Measurements from ENCODE around the gene SULT1A3.
"Not testable (repeated sequence)": the region's sequence is repeated elsewhere in the genome, so short reads cannot be mapped to it uniquely, and the experiment has no call there.

The SULT1A3 gene

DNA sequence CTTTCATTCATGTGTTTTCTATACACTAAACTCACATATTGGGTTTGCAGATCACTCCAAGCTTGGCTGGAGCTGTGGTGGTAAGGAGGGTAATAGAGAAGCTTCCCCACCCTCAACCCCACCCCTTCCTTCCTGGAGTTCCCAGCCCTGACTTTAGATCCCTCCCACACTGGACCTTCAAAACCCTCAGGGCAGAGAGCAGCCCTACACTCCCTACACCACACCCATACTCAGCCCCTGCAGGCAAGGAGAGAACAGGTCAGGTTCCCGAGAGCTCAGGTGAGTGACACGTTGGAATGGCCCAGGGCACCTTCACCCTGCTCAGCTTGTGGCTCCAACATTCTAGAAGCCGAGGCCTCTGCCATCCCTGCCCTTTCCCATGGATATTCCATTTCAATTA is at the start of gene SULT1A3:
Gene SULT1A3 (plus strand): TSS at position 207 of the 400 bp plus-strand sequence. CDS start 1,474 bp downstream, outside the sequence.
- FAIRE-seq; DNase-seq (ENCODE audit: insufficient read length, low spot score): not testable (repeated sequence)

DNA sequence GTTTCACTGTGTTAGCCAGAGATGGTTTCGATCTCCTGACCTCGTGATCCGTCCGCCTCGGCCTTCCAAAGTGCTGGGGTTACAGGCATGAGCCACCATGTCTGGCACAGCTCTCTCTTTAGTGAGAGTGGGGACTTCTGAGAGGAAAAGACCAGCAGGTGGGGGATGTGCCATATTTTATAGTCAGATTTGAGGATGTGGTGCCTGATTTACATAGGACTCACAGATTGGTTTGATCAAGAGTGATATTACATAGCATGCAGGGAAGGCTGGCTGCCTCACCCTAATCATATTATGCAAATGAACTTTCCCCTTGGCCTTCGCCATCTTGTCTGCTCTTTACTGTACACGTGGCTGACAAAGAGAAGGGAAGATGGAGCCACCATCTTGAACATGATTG is 48.0 kb upstream of the SULT1A3 start:
- TF ChIP-seq POLR2A (IDR thresholded peaks at IDR 0.05; ENCODE audit: low read depth, low read length): no peak
- no peak for DNase-seq (ENCODE audit: insufficient read length, low spot score)
- no peak for FAIRE-seq

DNA sequence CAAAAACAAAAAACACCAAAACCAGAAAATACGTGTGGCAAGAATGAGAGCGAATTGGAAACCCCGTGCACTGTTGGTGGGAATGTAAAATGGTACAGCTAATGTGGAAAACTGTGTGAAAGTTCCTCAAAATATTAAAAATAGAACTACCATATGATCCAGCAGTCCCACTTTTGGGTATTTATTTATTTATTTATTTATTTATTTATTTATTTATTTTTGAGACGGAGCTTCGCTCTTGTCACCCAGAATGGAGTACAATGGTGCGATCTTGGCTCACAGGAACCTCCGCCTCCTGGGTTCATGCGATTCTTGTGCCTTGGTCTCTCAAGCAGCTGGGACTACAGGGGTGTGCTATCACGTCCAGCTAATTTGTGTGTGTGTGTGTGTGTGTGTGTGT is 46.5 kb upstream of the SULT1A3 start:
- FAIRE-seq (no peak), DNase-seq (ENCODE audit: insufficient read length, low spot score) (no peak)
- no peak for TF ChIP-seq POLR2A (IDR thresholded peaks at IDR 0.05; ENCODE audit: low read depth, low read length)

DNA sequence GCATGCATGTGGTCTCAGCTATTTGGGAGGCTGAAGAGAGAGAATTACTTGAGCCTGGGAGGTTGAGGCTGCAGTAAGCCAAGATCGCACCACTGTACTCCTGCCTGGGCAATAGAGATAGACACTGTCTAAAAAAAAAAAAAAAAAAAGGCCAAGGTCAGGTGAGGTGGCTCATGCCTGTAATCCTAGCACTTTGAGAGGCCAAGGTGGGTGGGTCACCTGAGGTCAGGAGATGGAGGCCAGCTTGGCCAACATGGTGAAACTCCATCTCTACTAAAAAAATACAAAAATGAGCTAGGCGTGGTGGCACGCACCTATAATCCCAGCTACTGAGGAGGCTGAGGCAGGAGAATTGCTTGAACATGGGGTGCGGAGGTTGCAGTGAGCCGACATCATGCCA is 43.9 kb upstream of the SULT1A3 start:
- FAIRE-seq (no peak), DNase-seq (ENCODE audit: insufficient read length, low spot score) (no peak)
- TF ChIP-seq POLR2A (IDR thresholded peaks at IDR 0.05; ENCODE audit: low read depth, low read length): no peak

DNA sequence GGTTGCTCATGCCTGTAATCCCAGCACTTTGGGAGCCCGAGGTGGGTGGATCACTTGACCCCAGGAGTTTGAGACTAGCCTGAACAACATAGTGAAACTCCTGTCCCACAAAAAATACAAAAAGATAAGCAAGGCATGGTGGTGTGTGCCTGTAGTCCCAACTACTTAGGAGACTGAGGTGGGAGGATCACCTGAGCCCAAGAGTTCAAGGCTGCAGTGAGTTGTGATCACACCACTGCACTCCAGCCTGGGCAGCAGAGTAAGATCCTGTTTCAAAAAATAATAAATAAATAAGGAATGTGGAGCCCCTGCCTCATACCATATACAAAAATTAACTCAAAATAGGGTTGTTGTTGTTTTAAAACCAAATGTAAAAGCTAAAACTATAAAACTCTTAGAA is 41.8 kb upstream of the SULT1A3 start:
- DNase-seq (ENCODE audit: insufficient read length, low spot score): no peak
- FAIRE-seq: no peak
- TF ChIP-seq POLR2A (IDR thresholded peaks at IDR 0.05; ENCODE audit: low read depth, low read length): no peak

DNA sequence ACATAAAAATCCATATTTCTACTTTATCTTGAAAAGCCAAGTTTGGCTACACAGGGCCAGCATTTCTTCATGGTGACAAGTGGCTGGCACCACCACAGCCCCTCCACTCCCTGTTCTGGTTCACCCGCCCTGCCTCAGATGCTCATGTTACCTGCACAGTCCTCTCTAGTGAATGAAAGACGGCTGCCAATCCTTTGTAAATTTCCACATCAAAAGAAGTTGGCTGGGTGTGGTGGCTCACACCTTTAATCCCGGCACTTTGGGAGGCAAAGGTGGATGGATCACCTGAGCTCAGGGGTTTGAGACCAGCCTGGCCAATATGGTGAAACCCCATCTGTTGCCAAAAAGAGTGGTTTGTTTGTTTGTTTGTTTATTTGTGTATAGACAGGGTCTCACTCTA is 35.5 kb upstream of the SULT1A3 start:
- FAIRE-seq (no peak), DNase-seq (ENCODE audit: insufficient read length, low spot score) (no peak)
- TF ChIP-seq POLR2A (IDR thresholded peaks at IDR 0.05; ENCODE audit: low read depth, low read length): no peak

DNA sequence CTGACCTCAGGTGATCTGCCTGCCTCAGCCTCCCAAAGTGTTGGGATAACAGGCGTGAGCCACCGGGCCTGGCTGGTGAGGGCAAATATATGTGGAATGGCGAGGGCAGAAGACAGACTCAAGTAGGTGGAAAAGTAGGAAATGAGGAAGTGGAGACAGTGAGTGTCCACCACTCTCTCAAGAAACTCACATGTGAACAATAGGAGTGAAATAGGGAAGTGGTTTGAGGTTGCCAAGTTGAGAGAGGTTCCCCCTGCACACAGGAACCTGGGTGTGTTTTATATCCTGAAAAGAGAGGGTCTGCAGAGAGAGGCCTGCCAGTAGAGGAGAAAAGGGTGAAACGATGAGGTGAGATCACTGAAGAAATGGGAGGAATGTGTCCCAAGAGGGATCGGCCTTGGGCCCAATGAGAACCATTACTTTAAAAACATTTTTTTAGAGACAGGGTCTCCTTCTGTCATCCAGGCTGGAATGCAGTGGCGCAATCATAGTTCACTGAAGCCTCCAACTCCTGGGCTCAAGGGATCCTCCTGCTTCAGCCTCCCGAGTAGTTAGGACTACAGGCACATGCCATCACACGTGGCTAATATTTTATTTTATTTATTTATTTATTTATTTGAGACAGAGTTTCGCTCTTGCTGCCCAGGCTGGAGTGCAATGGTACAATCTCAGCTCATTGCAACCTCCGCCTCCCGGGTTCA is 32.7 kb upstream of the SULT1A3 start:
- no peak for DNase-seq (ENCODE audit: insufficient read length, low spot score)
- FAIRE-seq: no peak
- no peak for TF ChIP-seq POLR2A (IDR thresholded peaks at IDR 0.05; ENCODE audit: low read depth, low read length)

DNA sequence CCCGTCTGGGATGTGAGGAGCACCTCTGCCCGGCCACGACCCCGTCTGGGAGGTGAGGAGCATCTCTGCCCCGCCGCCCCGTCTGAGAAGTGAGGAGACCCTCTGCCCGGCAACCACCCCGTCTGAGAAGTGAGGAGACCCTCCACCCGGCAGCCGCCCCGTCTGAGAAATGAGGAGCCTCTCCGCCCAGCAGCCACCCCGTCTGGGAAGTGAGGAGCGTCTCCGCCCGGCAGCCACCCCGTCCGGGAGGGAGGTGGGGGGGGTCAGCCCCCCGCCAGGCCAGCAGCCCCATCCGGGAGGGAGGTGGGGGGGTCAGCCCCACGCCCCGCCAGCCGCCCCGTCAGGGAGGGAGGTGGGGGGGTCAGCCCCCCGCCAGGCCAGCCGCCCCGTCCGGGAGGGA is 30.3 kb upstream of the SULT1A3 start:
- not testable (repeated sequence) for DNase-seq (ENCODE audit: insufficient read length, low spot score); FAIRE-seq

DNA sequence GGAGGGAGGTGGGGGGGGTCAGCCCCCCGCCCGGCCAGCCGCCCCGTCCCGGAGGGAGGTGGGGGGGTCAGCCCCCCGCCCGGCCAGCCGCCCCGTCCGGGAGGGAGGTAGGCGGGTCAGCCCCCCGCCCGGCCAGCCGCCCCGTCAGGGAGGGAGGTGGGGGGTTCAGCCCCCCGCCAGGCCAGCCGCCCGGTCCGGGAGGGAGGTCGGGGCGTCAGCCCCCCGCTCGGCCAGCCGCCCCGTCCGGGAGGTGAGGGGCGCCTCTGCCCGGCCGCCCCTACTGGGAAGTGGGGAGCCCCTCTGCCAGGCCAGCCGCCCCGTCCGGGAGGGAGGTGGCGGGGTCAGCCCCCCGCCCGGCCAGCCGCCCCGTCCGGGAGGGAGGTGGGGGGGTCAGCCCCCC is 29.6 kb upstream of the SULT1A3 start:
- FAIRE-seq; DNase-seq (ENCODE audit: insufficient read length, low spot score): not testable (repeated sequence)

DNA sequence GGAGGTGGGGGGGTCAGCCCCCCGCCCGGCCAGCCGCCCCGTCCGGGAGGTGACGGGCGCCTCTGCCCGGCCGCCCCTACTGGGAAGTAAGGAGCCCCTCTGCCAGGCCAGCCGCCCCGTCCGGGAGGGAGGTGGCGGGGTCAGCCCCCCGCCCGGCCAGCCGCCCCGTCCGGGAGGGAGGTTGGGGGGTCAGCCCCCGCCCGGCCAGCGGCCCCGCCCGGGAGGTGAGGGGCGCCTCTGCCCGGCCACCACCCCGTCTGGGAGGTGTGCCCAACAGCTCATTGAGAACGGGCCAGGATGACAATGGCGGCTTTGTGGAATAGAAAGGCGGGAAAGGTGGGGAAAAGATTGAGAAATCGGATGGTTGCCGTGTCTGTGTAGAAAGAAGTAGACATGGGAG is 28.9 kb upstream of the SULT1A3 start:
- not testable (repeated sequence) for FAIRE-seq; DNase-seq (ENCODE audit: insufficient read length, low spot score)

DNA sequence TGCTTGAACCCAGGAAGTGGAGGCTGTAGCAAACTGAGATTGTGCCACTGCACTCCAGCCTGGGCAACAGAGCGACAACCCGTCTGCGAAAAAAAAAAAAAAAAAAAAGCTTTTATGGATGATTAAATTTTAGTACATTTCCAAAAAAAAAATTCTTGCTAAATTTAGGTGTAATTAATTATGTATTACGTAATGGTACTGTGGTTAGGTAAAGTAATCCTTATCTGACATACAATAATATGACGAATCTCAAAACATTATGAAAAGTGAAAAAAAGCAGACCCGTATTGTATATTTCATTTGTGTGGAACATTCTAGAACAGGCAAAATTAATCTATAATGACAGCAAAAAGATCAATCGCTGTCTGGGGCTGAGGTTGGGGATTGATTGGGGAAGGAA is 26.0 kb upstream of the SULT1A3 start:
- DNase-seq (ENCODE audit: insufficient read length, low spot score): no peak
- FAIRE-seq: no peak
- no peak for TF ChIP-seq POLR2A (IDR thresholded peaks at IDR 0.05; ENCODE audit: low read depth, low read length)

DNA sequence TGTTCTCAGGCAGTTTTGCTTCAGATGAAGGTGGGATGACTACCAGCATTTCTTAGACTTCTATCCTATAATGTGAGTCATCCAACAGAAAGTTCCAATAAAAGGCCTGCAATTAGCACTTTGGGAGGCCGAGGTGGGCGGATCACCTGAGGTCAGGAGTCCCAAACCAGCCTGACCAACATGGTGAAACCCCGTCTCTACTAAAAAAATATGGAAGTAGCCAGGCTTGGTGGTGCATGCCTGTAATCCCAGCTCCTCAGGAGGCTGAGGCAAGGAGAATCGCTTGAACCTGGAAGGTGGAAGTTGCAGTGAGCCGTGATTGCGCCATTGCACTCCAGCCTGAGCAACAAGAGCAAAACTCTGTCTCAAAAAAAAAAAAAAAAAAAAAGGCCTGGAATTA is 22.2 kb upstream of the SULT1A3 start:
- not testable (repeated sequence) for DNase-seq (ENCODE audit: insufficient read length, low spot score)

DNA sequence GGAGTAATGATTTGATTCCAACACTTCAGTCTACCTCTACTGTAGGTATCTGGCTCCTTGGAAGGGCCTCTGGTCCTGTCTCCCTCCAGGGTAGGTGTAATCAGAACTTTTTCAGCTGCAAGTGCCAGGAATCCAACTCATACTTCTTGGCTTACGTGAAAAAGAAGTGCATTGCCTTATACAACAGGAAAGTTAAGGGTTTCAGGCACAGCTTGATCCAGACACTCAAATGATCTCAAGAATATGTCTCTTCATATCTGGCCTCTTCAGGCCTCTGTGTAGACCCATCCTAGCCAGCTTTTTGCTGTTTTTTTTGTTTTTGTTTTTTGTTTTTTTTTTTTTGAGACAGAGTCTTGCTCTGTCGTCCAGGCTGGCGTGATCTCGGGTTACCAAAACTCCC is 19.9 kb upstream of the SULT1A3 start:
- FAIRE-seq: no peak
- DNase-seq (ENCODE audit: insufficient read length, low spot score): no peak
- no peak for TF ChIP-seq POLR2A (IDR thresholded peaks at IDR 0.05; ENCODE audit: low read depth, low read length)

More for the DNA sequence above, 22.2 kb upstream of the SULT1A3 start:
- not testable (repeated sequence) for FAIRE-seq

DNA sequence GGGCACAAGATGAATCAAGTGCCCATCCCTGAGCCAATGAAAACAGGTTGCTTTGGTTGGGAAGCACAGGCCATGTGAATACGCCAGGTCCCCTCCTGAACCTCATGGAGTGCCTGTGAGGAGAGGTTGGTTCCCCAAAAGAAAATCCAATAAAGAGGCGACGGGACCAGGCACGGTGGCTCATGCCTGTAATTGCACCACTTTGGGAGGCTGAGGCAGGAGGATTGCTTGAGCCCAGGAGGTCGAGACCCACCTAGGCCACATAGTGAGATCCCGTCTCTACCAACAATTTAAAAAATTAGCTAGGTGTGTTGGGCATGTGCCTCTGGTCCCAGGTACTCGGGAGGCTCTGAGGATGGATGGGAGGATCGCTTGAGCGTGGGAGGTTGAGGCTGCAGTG is 19.1 kb upstream of the SULT1A3 start:
- DNase-seq (ENCODE audit: insufficient read length, low spot score) (no peak), FAIRE-seq (no peak)
- TF ChIP-seq POLR2A (IDR thresholded peaks at IDR 0.05; ENCODE audit: low read depth, low read length): no peak

DNA sequence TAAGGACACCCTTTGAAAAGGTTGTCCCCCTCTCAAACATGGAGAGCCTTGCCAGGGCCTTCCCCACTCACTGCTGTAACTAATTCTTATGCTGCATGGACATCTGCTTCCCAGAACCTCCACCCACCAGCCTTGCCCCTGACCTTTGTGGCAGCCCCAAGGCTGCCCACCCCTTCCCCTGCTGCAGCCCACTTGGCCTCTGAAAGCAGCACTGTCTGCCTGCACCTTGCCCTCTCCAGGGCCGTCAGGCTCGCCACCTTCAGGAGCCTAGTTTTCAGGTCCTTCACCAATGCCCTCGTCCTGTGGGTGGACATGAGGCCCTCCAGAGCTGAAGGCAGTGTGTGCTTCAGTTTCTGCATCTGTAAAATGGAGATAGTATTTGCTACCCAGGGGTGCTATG is 18.3 kb upstream of the SULT1A3 start:
- DNase-seq (ENCODE audit: insufficient read length, low spot score) (no peak), FAIRE-seq (no peak)
- no peak for TF ChIP-seq POLR2A (IDR thresholded peaks at IDR 0.05; ENCODE audit: low read depth, low read length)
